ENCODE data around the gene RAD18.

The RAD18 gene

DNA sequence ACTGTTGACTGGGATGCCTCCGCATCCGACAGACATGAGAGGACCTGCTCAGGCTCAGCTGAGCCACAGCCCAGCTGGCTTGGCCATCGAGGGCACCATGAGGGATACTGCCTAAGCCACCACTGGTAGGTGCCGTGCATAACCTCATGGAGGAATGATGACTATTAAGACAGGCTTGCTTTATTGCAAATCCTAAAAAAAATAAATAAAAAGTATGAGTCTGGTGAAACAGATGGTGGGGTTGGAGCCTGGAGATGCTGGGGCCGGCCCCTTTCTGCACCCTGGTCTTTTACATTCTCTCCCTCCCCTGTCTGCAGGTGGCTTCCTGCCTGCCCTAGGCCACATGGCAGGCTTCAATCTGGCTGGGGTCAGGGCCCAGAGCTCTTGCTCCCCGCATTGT is 24.0 kb upstream of the RAD18 start:
- no peaks in the 10 kb centered on the region for H3K27me3 ChIP-seq (ENCODE audit: control insufficient read depth in 5 of 5, insufficient read depth in 4 of 5, low read length in 5 of 5)
- peaks cover 0 to 8% (median 0%) of the 10 kb centered on the region in 5 donors for H3K36me3 ChIP-seq (ENCODE audit: control insufficient read depth in 5 of 5, insufficient read depth in 5 of 5, low read length in 5 of 5)
- H3K4me3 ChIP-seq (ENCODE audit: low read depth in 1 of 5, low read length in 5 of 5), result no peak overlapping the region
- no peak overlapping the region for H3K9ac ChIP-seq (ENCODE audit: low read length in 5 of 5)
- peaks cover 6 to 24% (median 20%) of the 10 kb centered on the region in 5 donors for H3K4me1 ChIP-seq (ENCODE audit: control insufficient read depth in 5 of 5, insufficient read depth in 5 of 5, low read length in 5 of 5)
- H3K27ac ChIP-seq (ENCODE audit: low read depth, low read length), result no peak overlapping the region
- no peaks in the 10 kb centered on the region for H3K9me3 ChIP-seq (ENCODE audit: control insufficient read depth in 5 of 5, low read length in 5 of 5)

DNA sequence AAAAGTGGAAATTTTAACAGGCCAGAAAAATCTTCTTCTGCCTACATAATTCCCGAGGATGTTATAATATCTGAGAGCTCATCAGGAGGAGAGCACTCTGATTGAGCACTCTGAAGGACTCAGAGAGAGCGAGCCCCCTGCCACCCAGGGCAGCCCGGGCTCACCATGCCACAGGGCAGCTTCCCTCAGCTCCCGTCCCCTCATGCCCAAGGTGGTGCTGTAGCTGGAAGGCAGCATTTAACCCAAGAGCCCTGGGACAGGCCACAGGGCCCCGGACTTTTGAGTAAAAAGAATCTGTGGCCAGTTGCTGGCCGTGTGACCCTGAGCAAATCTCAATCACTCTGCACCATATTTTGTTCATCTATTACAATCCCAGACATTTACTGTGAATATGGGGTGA is 23.5 kb upstream of the RAD18 start:
- no peak overlapping the region for H3K4me3 ChIP-seq (ENCODE audit: low read depth in 1 of 5, low read length in 5 of 5)
- no peak overlapping the region for H3K9ac ChIP-seq (ENCODE audit: low read length in 5 of 5)
- H3K36me3 ChIP-seq (ENCODE audit: control insufficient read depth in 5 of 5, insufficient read depth in 5 of 5, low read length in 5 of 5), result peaks cover 0 to 8% (median 0%) of the 10 kb centered on the region in 5 donors
- no peaks in the 10 kb centered on the region for H3K27me3 ChIP-seq (ENCODE audit: control insufficient read depth in 5 of 5, insufficient read depth in 4 of 5, low read length in 5 of 5)
- H3K9me3 ChIP-seq (ENCODE audit: control insufficient read depth in 5 of 5, low read length in 5 of 5), result no peaks in the 10 kb centered on the region
- peaks cover 6 to 29% (median 24%) of the 10 kb centered on the region in 5 donors for H3K4me1 ChIP-seq (ENCODE audit: control insufficient read depth in 5 of 5, insufficient read depth in 5 of 5, low read length in 5 of 5)
- no peak overlapping the region for H3K27ac ChIP-seq (ENCODE audit: low read depth, low read length)

- Histone ChIP-seq H3K9ac (ENCODE audit: low read length in 5 of 5) (no peak overlapping the region), H3K27ac (ENCODE audit: low read depth, low read length) (no peak overlapping the region), H3K27me3 (ENCODE audit: control insufficient read depth in 5 of 5, insufficient read depth in 4 of 5, low read length in 5 of 5) (no peaks in the 10 kb centered on the region), H3K36me3 (ENCODE audit: control insufficient read depth in 5 of 5, insufficient read depth in 5 of 5, low read length in 5 of 5) (no peaks in the 10 kb centered on the region), H3K4me1 (ENCODE audit: control insufficient read depth in 5 of 5, insufficient read depth in 5 of 5, low read length in 5 of 5) (peaks cover 13 to 37% (median 32%) of the 10 kb centered on the region in 5 donors), H3K9me3 (ENCODE audit: control insufficient read depth in 5 of 5, low read length in 5 of 5) (no peaks in the 10 kb centered on the region), H3K4me3 (ENCODE audit: low read depth in 1 of 5, low read length in 5 of 5) (no peak overlapping the region)
Measured at GRCh38 chr3:8985876-8986275, 22.6 kb upstream of the RAD18 start.

DNA sequence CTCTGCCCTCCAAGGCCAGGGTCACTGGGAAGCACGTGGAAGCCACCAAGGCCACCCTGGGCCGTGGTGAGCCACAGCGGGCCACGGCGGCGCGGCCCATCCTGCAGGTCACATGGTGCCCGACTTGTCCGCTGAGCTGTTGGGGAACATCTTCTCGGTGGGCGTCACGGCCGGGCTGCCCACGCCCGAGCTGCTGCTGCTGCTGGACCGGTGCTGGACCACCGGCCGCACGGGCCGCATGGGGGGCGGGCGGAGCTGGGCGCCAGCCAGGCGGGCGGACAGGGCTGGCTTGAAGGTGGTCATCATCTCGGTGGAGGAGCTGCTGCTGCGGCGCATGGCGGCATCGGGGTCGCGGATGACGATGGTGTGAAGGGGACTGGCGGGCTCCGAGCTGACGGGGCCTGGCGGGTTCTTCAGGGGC is 22.1 kb upstream of the RAD18 start:
- H3K27ac ChIP-seq (ENCODE audit: low read depth, low read length), result no peak overlapping the region
- peaks cover 16 to 42% (median 34%) of the 10 kb centered on the region in 5 donors for H3K4me1 ChIP-seq (ENCODE audit: control insufficient read depth in 5 of 5, insufficient read depth in 5 of 5, low read length in 5 of 5)
- H3K9ac ChIP-seq (ENCODE audit: low read length in 5 of 5), result no peak overlapping the region
- H3K36me3 ChIP-seq (ENCODE audit: control insufficient read depth in 5 of 5, insufficient read depth in 5 of 5, low read length in 5 of 5), result no peaks in the 10 kb centered on the region
- no peak overlapping the region for H3K4me3 ChIP-seq (ENCODE audit: low read depth in 1 of 5, low read length in 5 of 5)
- H3K27me3 ChIP-seq (ENCODE audit: control insufficient read depth in 5 of 5, insufficient read depth in 4 of 5, low read length in 5 of 5), result no peaks in the 10 kb centered on the region
- no peaks in the 10 kb centered on the region for H3K9me3 ChIP-seq (ENCODE audit: control insufficient read depth in 5 of 5, low read length in 5 of 5)

DNA sequence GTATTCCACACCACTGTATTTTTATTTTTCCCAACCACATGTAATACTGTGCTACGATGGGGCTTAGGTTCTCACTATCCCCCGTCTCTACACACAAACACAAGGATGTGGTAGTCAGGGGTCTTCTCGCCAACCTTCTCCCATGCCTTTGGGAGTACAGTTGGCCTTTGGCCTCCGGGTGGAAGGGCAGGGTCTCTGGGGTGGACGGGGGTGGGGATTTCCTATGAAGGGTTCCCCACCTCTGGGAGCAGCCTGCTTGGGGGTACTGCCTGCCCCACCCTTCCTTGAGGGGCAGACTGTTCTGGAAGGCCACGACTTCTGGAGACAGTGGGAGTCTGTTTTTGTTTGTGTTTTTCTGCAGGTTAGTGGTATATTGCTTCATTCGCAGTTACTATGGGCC is 21.3 kb upstream of the RAD18 start:
- Histone ChIP-seq H3K27me3 (ENCODE audit: control insufficient read depth in 5 of 5, insufficient read depth in 4 of 5, low read length in 5 of 5) (no peaks in the 10 kb centered on the region), H3K4me3 (ENCODE audit: low read depth in 1 of 5, low read length in 5 of 5) (no peak overlapping the region), H3K9me3 (ENCODE audit: control insufficient read depth in 5 of 5, low read length in 5 of 5) (no peaks in the 10 kb centered on the region), H3K27ac (ENCODE audit: low read depth, low read length) (no peak overlapping the region), H3K36me3 (ENCODE audit: control insufficient read depth in 5 of 5, insufficient read depth in 5 of 5, low read length in 5 of 5) (no peaks in the 10 kb centered on the region), H3K9ac (ENCODE audit: low read length in 5 of 5) (no peak overlapping the region), H3K4me1 (ENCODE audit: control insufficient read depth in 5 of 5, insufficient read depth in 5 of 5, low read length in 5 of 5) (peaks cover 16 to 46% (median 38%) of the 10 kb centered on the region in 5 donors)

DNA sequence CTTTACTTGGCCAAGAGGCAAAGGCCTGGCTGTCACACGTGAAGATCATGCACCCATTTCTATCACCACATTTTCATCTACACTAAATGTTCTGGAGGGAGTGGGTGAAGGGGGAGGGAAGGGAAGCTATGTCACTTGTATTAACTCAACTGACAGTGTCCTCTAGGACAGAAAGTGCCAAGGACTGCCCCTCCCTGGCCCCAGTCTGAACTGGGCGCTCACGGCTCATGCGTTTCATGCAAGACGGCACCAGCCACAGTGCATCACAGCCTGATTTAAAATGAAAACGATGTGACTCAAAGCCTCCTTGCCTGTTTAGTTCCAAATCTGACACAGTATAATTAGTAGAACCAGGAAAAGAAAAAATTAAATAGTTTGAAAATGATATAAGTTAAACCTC is 20.8 kb upstream of the RAD18 start:
- H3K27ac ChIP-seq (ENCODE audit: low read depth, low read length), result no peak overlapping the region
- H3K4me1 ChIP-seq (ENCODE audit: control insufficient read depth in 5 of 5, insufficient read depth in 5 of 5, low read length in 5 of 5), result peaks cover 16 to 46% (median 38%) of the 10 kb centered on the region in 5 donors
- H3K36me3 ChIP-seq (ENCODE audit: control insufficient read depth in 5 of 5, insufficient read depth in 5 of 5, low read length in 5 of 5), result no peaks in the 10 kb centered on the region
- H3K9me3 ChIP-seq (ENCODE audit: control insufficient read depth in 5 of 5, low read length in 5 of 5), result peaks cover 0 to 3% (median 0%) of the 10 kb centered on the region in 5 donors
- H3K27me3 ChIP-seq (ENCODE audit: control insufficient read depth in 5 of 5, insufficient read depth in 4 of 5, low read length in 5 of 5), result no peaks in the 10 kb centered on the region
- H3K4me3 ChIP-seq (ENCODE audit: low read depth in 1 of 5, low read length in 5 of 5), result no peak overlapping the region
- H3K9ac ChIP-seq (ENCODE audit: low read length in 5 of 5), result no peak overlapping the region

DNA sequence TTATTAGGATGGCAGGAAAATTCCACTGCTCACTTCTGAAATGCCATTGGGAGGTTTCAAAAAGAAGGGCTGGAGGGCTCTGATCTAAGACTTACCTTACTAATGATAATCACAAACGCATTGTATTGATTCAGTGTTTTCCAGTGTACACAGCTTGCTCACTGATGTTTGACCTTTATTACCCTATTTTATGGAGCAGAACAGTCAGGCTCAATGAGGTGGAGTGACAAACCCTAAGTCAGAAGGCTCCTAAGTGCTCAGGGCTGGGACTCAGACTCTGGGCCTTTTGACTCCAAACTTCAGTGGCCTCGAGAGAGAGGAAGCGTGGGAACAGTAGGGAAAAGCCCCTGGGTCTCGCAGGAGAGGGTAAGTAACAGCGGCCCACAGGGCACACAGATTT is 20.3 kb upstream of the RAD18 start:
- no peak overlapping the region for H3K27ac ChIP-seq (ENCODE audit: low read depth, low read length)

DNA sequence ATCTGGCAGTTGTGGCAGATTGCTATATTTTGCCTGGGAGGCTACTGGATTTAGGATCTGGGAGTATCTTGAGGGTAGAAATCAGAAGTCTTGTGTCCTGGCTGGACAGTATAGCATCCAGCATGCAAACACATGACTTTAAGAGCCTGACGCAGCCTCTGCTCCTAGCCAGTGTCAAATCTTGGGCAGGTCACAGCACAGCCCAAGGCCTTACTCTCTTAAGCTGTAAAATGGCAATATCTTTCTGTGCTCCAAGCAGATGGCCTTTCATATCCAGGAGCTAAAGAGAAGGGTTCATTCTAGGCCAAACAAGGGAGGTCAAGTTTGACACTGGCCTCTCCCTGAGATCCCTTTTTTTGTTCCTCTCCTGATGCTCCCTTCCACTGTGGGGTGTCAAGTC is 19.8 kb upstream of the RAD18 start:
- Histone ChIP-seq H3K4me1 (ENCODE audit: control insufficient read depth in 5 of 5, insufficient read depth in 5 of 5, low read length in 5 of 5) (peaks cover 16 to 38% (median 34%) of the 10 kb centered on the region in 5 donors), H3K4me3 (ENCODE audit: low read depth in 1 of 5, low read length in 5 of 5) (no peak overlapping the region), H3K27me3 (ENCODE audit: control insufficient read depth in 5 of 5, insufficient read depth in 4 of 5, low read length in 5 of 5) (no peaks in the 10 kb centered on the region), H3K27ac (ENCODE audit: low read depth, low read length) (peak overlapping the region; percentile 98), H3K9ac (ENCODE audit: low read length in 5 of 5) (no peak overlapping the region), H3K36me3 (ENCODE audit: control insufficient read depth in 5 of 5, insufficient read depth in 5 of 5, low read length in 5 of 5) (no peaks in the 10 kb centered on the region), H3K9me3 (ENCODE audit: control insufficient read depth in 5 of 5, low read length in 5 of 5) (peaks cover 0 to 6% (median 0%) of the 10 kb centered on the region in 5 donors)

More for the DNA sequence above, 20.3 kb upstream of the RAD18 start:
- H3K4me1 ChIP-seq (ENCODE audit: control insufficient read depth in 5 of 5, insufficient read depth in 5 of 5, low read length in 5 of 5), result peaks cover 16 to 44% (median 38%) of the 10 kb centered on the region in 5 donors
- H3K9me3 ChIP-seq (ENCODE audit: control insufficient read depth in 5 of 5, low read length in 5 of 5), result peaks cover 0 to 6% (median 0%) of the 10 kb centered on the region in 5 donors
- no peak overlapping the region for H3K4me3 ChIP-seq (ENCODE audit: low read depth in 1 of 5, low read length in 5 of 5)
- no peaks in the 10 kb centered on the region for H3K36me3 ChIP-seq (ENCODE audit: control insufficient read depth in 5 of 5, insufficient read depth in 5 of 5, low read length in 5 of 5)
- H3K27me3 ChIP-seq (ENCODE audit: control insufficient read depth in 5 of 5, insufficient read depth in 4 of 5, low read length in 5 of 5), result no peaks in the 10 kb centered on the region
- no peak overlapping the region for H3K9ac ChIP-seq (ENCODE audit: low read length in 5 of 5)

DNA sequence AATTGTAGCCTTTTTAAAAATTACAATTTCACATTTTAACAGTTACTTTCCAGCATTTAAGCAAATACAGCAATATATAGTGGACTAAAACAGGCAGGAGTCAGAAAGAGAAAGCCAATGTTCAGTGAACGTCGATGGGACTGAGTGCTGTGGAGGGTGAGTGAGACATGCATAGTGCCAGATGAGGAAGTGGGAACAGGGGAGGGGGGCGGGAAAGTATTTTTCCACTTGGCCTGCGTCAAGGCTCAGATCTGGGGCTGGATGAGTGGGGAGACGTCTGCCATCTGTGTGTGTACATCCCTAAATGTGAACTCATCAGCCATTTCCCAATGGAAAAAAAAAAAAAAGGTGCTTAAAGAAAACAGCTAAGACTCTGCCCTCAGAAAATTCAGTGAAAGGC is 19.2 kb upstream of the RAD18 start:
- no peaks in the 10 kb centered on the region for H3K36me3 ChIP-seq (ENCODE audit: control insufficient read depth in 5 of 5, insufficient read depth in 5 of 5, low read length in 5 of 5)
- peaks cover 16 to 33% (median 29%) of the 10 kb centered on the region in 5 donors for H3K4me1 ChIP-seq (ENCODE audit: control insufficient read depth in 5 of 5, insufficient read depth in 5 of 5, low read length in 5 of 5)
- H3K27ac ChIP-seq (ENCODE audit: low read depth, low read length), result peak overlapping the region; percentile 98
- peak overlapping the region in 1 of 5 donors; percentile 3 for H3K9ac ChIP-seq (ENCODE audit: low read length in 5 of 5)
- no peaks in the 10 kb centered on the region for H3K27me3 ChIP-seq (ENCODE audit: control insufficient read depth in 5 of 5, insufficient read depth in 4 of 5, low read length in 5 of 5)
- no peak overlapping the region for H3K4me3 ChIP-seq (ENCODE audit: low read depth in 1 of 5, low read length in 5 of 5)
- peaks cover 0 to 6% (median 0%) of the 10 kb centered on the region in 5 donors for H3K9me3 ChIP-seq (ENCODE audit: control insufficient read depth in 5 of 5, low read length in 5 of 5)

DNA sequence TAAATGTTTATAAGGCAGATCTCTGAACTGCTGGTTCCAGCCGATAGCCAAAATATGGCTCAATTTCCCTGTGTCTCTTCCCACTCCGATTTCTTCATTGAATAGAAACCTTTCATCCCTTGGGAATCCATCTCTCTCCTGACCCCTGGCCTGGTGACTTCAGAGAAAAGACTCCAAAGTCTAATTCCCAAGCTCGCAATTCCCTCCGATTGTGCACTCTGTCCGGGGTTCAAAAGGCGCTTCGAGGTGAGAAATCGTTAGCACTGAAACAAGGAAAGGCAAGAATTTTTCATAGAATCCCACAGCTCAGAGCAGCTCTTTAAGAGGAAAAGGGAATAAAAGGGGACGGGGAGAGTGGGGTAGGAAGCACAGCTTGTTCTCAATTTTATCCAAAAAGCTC is 18.4 kb upstream of the RAD18 start:
- peak overlapping the region; percentile 98 for H3K27ac ChIP-seq (ENCODE audit: low read depth, low read length)
- H3K9me3 ChIP-seq (ENCODE audit: control insufficient read depth in 5 of 5, low read length in 5 of 5), result peaks cover 0 to 6% (median 0%) of the 10 kb centered on the region in 5 donors
- peaks cover 0 to 2% (median 0%) of the 10 kb centered on the region in 5 donors for H3K27me3 ChIP-seq (ENCODE audit: control insufficient read depth in 5 of 5, insufficient read depth in 4 of 5, low read length in 5 of 5)
- no peak overlapping the region for H3K4me3 ChIP-seq (ENCODE audit: low read depth in 1 of 5, low read length in 5 of 5)
- peaks cover 16 to 33% (median 26%) of the 10 kb centered on the region in 5 donors for H3K4me1 ChIP-seq (ENCODE audit: control insufficient read depth in 5 of 5, insufficient read depth in 5 of 5, low read length in 5 of 5)
- peak overlapping the region in 4 of 5 donors; percentile 27 to 66 (median 49) for H3K9ac ChIP-seq (ENCODE audit: low read length in 5 of 5)
- no peaks in the 10 kb centered on the region for H3K36me3 ChIP-seq (ENCODE audit: control insufficient read depth in 5 of 5, insufficient read depth in 5 of 5, low read length in 5 of 5)

Measured in subcutaneous abdominal adipose tissue (tissue), 5 donors.